IPS-18c (cell line): Measurements from ENCODE around the gene ZNF804A.
A peak's percentile ranks its signal among the peaks of the same experiment; 100 is the strongest.

ENCODE experiments used
- H3K4me3 ChIP-seq: 2 replicates; pipeline ENCODE4 v1.7.0; 2013; ENCODE audit warnings: low read depth, mild to moderate bottlenecking, low read length, moderate library complexity; ENCODE audit not compliant: insufficient read depth
- H3K9me3 ChIP-seq: one replicate; pipeline ENCODE4 v1.6.1; 2013; ENCODE audit warnings: mild to moderate bottlenecking, low read length, moderate library complexity; ENCODE audit not compliant: control insufficient read depth, insufficient read depth

The ZNF804A gene

DNA sequence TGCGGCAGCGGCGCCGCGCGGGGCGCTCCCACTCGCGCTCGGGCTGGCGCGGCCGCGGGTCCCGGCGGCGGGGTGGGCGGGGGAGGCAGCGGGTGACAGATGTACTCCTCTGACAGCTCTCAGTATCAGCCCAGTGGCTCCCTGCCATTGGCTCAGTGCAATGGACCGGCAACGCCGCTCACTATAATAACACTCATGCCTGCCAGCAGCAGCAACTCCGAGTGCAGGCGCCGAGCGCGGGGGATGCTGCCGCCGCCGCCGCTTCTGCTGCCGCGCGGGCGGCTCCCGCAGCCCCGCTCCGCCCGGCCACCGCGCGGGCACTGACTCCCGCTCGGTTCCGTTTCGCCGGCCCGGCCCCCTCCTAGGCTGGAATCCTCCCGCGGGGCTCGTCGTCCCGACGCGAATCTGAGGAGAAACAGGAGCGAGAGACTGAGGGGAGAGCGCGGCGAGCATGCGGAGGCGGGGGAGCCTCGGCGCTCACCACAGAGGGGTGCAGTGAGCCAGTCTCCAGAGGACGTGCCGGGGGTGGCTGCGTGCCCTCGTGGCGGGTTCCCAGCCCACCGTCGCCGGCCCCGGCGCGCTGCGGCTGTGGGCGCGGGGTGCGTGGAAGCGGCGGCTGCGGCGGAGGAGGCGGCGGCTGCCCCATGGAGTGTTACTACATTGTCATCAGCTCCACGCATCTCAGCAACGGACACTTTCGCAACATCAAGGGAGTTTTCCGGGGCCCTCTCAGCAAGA, at the start of gene ZNF804A:
ZNF804A (plus strand) TSS at position 214 of the 738 bp plus-strand sequence; CDS start at position 645, 431 bp downstream.
- no peaks in the 10 kb centered on the region for H3K9me3 ChIP-seq
- H3K4me3 ChIP-seq: peak within 1 kb of the TSS; percentile 61

DNA sequence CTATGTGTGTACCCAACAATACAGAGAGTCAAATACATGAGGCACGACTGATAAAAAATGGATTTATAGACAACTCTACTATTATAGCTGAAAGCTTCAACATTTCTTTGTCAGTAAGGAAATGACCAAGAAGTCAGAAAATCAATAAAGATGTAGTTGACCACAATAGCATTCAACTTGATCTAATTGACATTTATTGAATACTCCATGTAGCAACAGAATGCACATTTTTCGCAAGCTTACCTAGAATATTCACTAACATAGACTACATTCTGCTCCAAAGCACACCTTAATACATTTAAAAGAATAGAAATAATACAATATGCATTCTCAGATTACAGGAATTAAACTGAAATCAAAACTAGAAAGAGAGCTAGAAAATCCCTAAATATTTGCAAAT, 49.2 kb upstream of the ZNF804A start:
- no peak overlapping the region for H3K4me3 ChIP-seq
- H3K9me3 ChIP-seq: no peaks in the 10 kb centered on the region

GRCh38 chr2:184551626-184552025, 46.7 kb upstream of the ZNF804A start:
- Histone ChIP-seq H3K4me3 (no peak overlapping the region), H3K9me3 (no peaks in the 10 kb centered on the region)

DNA sequence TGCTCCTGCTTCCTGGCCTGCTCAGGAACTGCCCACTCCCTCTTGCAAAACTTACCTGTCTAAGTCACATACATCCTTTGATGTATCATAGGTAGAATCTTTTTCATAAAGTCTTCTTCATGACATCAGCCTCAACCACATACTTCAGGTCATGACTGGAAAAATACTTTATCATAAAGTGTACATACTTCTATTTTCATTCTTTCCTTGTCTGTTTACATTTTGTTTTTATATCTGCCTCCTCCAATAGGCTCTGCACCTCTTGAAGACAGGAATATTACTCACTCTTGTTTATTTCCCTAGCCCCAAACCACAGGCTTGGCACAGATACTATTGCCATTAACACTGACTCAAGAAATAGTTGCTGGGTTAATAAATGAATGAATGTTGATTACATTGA, 43.6 kb upstream of the ZNF804A start:
- no peak overlapping the region for H3K4me3 ChIP-seq
- H3K9me3 ChIP-seq: no peaks in the 10 kb centered on the region

DNA sequence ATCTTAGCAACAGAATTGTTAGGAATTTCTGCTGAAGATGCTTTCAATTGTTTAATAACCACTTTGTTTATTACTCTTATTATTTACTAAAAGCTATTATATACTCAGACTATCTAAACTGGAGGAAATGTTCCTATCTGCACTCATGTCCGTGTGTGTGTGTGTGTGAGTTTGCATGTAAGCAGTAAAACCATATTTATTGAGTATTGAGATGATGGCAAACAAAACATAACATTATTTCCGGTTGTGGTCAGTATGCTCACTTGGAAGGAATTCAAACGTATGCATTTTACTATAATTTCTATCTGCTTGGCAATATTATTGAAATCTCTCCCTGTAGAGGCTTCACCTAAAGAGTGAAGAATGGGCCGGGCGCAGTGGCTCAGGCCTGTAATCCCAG, 43.0 kb upstream of the ZNF804A start:
- Histone ChIP-seq H3K9me3 (no peaks in the 10 kb centered on the region), H3K4me3 (no peak overlapping the region)

- H3K4me3 ChIP-seq: no peak overlapping the region
- no peaks in the 10 kb centered on the region for H3K9me3 ChIP-seq
Measured at GRCh38 chr2:184556639-184557038, 41.7 kb upstream of the ZNF804A start.

- H3K9me3 ChIP-seq: no peaks in the 10 kb centered on the region
- H3K4me3 ChIP-seq: no peak overlapping the region
Measured at GRCh38 chr2:184558713-184559464, 39.4 kb upstream of the ZNF804A start.

- H3K4me3 ChIP-seq: no peak overlapping the region
- H3K9me3 ChIP-seq: no peaks in the 10 kb centered on the region
Measured at GRCh38 chr2:184560603-184561002, 37.7 kb upstream of the ZNF804A start.

GRCh38 chr2:184562532-184562931, 35.8 kb upstream of the ZNF804A start:
- no peaks in the 10 kb centered on the region for H3K9me3 ChIP-seq

GRCh38 chr2:184564092-184564491, 34.2 kb upstream of the ZNF804A start:
- H3K4me3 ChIP-seq: no peak overlapping the region

More at GRCh38 chr2:184562532-184562931, 35.8 kb upstream of the ZNF804A start:
- H3K4me3 ChIP-seq: no peak overlapping the region

GRCh38 chr2:184566716-184567115, 31.6 kb upstream of the ZNF804A start:
- Histone ChIP-seq H3K4me3 (no peak overlapping the region), H3K9me3 (no peaks in the 10 kb centered on the region)

More at GRCh38 chr2:184564092-184564491, 34.2 kb upstream of the ZNF804A start:
- no peaks in the 10 kb centered on the region for H3K9me3 ChIP-seq

GRCh38 chr2:184577056-184577455, 21.3 kb upstream of the ZNF804A start:
- Histone ChIP-seq H3K9me3 (no peaks in the 10 kb centered on the region), H3K4me3 (no peak overlapping the region)

DNA sequence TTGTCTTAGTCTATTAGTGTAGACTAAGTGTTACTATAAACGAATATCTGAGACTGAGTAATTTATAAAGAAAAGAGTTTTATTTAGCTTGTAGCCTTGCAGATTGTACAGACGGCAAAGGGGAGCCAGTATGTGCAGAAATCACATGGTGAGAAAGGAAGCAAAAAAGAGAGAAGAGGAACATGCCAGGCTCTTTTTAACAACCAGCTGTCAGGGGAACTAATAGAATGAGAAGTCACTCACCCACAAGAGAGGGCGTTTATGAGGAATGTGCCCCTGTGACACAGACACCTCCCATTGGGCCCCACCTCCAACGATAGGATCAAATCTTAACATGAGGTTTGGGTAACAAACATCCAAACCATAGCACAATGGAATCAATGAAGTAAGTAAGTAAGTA, 20.6 kb upstream of the ZNF804A start:
- Histone ChIP-seq H3K4me3 (no peak overlapping the region), H3K9me3 (no peaks in the 10 kb centered on the region)

- no peak overlapping the region for H3K4me3 ChIP-seq
Measured at GRCh38 chr2:184579226-184579625, 19.1 kb upstream of the ZNF804A start.

GRCh38 chr2:184581391-184581790, 16.9 kb upstream of the ZNF804A start:
- no peak overlapping the region for H3K4me3 ChIP-seq
- H3K9me3 ChIP-seq: no peaks in the 10 kb centered on the region

More at GRCh38 chr2:184579226-184579625, 19.1 kb upstream of the ZNF804A start:
- H3K9me3 ChIP-seq: no peaks in the 10 kb centered on the region

DNA sequence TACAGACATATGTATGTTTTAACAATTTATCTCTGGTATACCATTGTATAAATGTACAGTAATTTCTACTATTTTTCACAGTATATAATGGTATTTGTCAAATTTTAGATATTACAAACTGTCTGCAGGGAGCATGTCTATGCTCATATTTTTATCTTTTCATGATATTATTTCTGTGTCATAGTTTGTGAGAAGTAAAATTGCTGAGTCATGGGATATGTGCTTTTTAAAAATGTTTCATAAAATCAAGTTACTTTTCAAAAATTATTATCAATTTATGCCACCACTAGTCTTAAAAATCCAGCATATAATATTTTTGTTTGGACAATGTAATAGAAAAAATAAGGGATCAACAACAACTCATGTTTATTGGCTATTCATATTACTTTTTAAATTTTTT, 9.1 kb upstream of the ZNF804A start:
- H3K9me3 ChIP-seq: no peaks in the 10 kb centered on the region

GRCh38 chr2:184596819-184597411, 1.4 kb upstream of the ZNF804A start:
- Histone ChIP-seq H3K4me3 (peak overlapping the region; percentile 61; the same call in 1 of the 2 replicates), H3K9me3 (no peaks in the 10 kb centered on the region)

More for the DNA sequence above, 9.1 kb upstream of the ZNF804A start:
- no peak overlapping the region for H3K4me3 ChIP-seq

DNA sequence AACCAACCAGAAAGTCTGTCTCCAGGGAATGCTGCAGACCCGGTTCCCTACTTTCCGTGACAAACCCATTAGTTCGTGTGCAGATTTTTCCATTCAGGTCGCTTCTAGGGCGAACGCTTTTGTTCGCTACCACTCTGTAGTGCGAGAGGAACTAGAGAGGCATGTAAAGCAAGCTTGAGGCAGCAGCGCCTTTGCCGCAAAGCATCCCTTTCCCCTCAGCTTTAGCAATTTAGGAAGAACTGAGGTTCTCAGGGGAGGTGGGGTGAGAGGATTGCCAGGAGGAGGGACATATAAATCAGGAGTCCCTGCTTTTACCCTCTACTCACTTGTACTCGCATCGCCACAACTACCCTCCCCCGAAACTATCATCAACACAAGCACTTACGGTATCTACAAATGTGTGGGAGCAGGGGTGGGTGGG, 748 bp upstream of the ZNF804A start:
- peak overlapping the region; percentile 61 for H3K4me3 ChIP-seq

More for the DNA sequence above, 748 bp upstream of the ZNF804A start:
- H3K9me3 ChIP-seq: no peaks in the 10 kb centered on the region
